ENCODE data around the gene WDR7.
A peak's percentile ranks its signal among the peaks of the same experiment; 100 is the strongest.

WDR7 gene

DNA sequence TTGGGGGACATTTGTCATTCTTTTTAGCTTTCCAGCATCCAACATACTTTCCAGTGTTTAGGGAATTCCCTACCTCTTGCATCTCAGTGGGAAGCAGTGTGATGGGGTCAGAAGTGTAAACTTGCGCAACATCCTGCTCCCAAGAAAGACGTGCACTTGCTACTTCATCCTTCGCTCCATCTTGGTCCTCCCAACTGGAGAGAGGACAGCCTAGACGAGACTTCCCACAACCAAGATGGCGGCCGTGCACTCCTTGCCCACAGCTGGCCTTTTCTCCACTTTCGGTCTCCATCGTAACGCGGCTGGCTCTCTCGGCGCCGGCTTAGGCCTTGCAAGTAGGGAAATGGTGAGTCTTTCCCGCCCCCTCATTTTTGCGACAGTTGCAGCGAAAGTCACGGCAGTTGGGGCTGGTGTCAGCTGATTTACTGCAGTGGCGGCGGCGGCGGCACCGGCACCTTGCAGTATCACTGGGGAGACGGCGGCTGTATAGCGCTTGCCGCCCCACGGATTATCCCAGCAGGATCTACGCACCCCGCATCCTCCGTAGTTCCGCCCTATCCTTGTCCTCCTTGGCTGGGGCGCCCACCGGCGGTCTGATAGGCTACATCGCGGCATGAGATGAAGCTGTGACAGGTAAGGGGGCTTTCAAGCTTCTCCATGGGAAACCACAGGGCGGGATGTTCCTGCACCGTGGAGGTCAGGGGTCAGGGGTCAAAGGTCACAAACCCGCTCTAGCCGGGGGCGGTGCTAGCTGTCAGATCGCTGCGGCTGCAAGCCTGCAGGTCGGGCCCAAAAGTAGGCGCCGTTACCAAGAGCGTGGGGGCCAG lies at the start of gene WDR7:
TSS of gene WDR7 (plus strand) at position 416 of the 827 bp plus-strand sequence. CDS start 21,157 bp downstream, outside the sequence.
- peak; percentile 99 for DNase-seq (ENCODE audit: low read depth)

DNA sequence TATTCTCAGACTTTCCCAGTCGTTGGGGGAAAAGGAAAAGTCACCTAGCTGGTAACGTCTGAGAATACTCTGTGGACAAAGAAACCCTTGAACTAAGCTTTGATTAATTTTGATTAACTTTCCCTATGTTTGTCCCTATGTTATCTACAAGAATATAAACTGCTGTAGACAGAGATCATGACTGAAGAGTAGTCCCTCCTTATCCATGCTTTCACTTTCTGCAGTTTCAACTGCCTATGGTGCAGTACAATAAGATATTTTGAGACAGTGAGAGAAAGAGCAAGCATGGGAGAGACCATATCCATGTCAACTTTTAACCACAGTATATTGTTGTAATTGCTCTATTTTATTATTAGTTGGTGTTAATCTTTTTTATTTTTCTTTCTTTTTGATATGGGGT lies 44.5 kb upstream of the WDR7 start:
- DNase-seq (ENCODE audit: low read depth): no peak

DNA sequence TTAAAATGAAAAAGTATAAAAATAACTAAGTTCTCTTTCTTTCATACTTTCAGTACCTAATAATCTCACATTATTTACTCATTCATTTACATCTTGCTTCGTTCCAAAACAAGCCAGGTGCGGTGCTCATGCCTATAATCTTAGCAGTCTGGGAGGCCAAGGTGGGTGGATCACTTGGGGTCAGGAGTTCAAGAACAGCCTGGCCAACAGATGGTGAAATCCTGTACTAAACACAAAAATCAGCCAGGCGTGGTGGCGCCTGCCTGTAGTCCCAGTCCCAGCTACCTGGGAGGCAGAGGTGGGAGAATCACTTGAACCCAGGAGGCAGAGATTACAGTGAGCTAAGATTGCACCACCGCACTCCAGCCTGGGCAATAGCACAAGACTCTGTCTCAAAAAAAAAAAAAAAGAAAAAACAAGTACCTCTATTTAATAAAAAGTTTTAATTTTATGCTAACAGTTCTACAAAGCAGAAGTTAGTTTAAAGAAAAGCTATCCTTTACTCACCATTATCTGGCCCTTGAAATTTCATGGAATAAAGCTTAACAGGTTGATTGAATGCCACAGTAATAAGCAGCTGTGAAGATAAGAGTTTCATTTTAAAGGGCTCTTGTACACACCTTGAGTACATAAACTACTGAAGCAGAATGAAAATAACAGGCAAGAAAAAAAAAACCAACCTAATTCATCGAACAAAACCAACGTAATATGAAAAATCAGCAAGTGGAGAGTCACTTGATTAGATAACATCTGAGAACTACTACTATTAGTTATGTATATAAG lies 35.2 kb upstream of the WDR7 start:
- DNase-seq (ENCODE audit: low read depth): no peak

DNA sequence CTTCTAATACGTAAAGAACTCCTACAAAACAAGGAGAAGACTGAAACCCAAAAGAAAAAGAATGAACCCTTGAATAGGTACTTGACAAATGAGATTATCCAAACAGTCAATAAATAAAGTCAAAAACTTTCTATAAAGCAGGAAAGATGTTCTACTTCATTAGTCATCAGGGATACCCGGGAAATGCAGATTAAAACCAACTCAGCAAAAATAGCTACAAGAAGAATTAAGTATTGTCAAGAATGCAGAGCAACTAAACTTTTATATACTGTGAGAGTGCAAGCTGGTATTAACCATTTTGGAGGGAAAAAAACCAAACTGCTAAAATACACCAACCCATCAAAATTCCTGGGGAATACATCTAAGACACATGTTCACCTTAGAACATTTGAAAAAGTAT lies 23.2 kb upstream of the WDR7 start:
- DNase-seq (ENCODE audit: low read depth): no peak

DNA sequence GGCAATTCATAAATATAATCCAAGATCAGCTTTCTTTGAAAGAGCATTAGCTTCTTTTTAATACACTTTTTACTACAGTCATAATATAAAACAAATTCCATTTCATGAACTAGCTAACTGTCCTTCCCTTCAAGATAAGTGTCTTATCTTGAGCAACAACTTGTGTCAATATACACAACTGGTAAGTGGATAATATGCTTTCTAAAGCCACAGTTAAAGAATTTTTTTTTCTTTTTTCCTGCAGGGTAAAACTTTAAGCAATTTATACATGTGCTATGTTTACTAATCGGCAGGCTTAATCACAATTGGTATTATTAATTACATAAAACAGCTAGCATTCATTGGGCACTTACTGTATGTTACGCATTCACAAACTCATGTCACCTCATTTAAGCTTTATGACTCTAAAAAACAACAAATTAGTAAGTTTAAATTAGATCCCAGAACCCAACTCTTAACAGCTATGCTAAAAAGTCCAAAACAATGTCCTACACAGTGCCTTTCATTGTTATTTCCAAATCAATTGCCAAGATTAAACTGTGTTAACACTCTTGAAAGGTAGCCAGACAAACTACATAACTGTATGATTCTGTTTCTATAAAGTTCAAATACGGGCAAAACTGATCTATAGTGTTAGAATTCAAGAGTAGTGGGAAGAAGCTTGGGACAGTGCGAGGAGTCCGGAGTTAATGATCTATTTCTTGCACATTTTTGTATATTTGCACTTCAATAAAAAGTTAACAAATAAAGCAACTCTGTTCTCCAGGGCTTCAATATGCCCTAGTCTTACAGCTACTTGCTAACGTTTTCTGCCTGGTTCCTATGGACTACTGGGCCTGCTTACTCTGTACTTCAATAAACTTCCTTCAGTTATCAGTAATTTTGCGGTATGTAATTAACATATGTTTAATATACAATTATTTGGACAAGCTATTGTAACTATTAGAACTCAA lies 18.8 kb upstream of the WDR7 start:
- no peak for DNase-seq (ENCODE audit: low read depth)

DNA sequence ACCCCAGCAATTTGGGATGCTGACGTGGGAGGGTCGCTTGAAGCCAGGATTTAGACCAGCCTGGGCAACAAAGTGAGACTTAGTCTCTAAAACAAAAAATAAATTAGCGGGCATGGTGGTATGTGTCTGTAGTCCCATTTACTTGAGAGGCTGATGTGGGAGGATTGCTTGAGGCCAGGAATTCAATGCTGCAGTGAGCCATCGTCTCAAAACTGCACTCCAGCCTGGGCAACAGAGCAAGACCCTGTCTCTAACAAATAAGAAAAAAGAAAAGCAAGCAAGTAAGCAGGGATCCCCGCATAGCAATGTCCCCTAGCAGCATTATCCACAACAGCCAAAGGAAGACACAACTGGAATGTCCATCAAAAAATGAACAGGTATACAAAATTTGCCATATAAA lies 16.2 kb upstream of the WDR7 start:
- DNase-seq (ENCODE audit: low read depth): no peak

DNA sequence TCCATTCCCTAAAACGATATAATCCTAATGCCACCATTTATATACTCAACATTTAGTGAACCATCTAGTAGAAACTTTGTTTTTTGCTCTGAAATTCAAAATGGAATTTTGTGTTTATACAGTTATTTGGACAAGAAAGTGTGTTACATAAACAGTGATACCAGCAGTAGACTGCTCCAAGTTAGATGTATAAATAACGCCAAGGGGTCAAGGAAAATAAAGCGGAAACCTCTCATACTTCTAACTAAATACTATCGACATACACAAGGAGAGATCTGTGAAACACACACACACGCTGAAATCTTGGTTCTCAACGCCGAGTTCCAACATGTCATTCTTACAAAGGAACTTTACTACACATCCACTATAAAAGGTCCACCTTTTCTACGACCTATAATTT lies 14.0 kb upstream of the WDR7 start:
- no peak for DNase-seq (ENCODE audit: low read depth)

DNA sequence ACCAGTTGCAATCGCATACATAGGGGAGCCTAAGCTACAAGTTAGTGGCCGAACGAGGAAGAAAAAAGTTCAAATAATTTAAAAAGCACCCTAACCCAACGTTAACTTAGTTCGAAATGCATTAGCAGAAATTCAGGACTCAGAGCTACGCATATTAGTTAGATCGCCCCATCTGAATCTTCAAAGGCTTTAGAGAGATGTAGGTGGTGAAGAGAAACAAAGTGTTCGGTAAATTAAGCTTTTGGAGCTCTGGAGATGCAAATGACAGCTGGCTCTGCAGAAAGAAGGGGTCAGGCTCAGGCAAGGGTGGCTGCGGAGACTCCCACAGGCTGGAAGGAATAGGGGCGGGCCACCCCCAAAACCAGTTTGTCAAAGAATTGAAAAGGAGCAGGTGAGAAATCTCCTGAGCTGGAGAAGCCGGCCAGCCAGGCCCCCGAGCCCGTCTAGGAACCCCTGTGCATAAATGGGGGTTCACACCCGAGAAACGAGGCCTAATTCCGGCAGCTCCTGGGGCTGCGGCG lies 13.4 kb upstream of the WDR7 start:
- DNase-seq (ENCODE audit: low read depth): no peak

DNA sequence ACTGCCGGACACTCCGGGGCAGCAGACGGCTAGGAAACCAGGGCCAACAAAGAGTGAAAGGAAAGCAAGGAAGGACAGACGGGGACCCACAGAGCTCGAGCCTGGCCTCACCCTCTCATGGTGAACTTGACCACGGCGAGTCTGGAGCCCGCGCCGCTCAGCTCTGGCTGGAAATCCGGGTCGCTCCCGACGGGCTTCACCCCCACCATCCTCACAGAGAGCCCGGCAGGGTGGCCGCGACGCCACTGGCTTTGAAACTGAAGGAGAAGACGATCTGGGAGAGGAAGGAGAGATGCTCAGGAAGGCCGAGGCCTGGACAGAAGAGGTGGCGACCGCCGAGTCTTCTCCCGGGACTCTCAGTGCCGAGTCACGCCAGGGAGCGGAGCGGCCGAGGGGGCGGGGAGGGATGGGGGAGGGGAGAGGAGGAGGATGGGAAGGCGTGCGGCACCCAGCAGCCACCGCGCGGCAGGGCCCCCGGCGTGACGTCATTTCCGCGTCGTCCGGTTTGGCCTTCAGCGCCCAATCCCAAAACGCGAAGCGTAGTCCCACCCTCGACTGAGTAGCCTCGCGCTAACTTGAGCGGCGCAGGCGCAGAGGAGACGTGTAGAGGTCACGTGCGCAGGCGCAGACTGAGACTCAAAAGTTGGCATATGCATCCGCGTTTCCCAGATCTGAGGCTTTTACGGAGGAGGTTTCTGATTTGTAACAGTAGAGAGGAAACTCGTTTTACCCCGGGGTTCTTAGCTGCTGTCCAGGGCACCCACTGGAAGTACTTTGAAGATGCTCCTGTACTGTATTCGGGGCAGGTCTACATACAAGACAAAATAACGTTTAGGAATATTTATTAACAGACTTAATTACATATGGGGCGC lies 12.7 kb upstream of the WDR7 start, which contains the start of gene TXNL1:
TSS of gene TXNL1 (minus strand) at position 361 of the 872 bp plus-strand sequence. CDS start at position 209, 152 bp downstream.
- peak; percentile 97 for DNase-seq (ENCODE audit: low read depth)

DNA sequence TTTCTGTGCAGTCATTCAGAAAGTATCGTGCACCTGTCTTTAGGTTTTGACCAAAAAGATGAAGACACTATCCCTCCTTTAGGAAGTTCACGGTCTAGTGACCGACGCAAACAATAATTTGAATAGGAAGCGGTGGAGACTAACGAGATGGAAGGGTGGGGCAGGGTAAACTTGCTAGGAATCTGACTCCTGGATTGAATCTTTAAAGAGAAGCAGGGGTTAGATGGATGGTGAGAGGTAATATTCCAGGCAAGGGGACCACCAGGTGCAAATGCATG lies 12.1 kb upstream of the WDR7 start:
- DNase-seq (ENCODE audit: low read depth): no peak

DNA sequence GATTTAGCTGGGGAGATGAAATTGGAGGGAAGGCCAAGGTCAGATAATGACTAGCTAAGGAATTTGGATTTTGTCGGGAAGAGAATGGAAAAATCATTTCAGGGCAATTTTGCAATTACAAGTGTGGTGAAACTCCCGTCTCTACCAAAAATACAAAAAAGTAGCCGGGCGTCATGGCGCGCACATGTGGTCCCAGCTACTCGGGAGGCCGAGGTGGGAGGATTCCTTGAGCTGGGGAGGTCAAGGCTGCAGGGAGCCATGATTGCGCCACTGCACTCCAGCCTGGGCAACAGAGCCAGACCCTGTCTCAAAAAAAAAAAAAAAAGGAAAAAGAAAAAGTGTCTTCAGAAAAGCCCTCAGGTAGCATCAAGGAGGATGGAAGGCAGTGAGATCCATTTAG lies 11.6 kb upstream of the WDR7 start:
- DNase-seq (ENCODE audit: low read depth): no peak

DNA sequence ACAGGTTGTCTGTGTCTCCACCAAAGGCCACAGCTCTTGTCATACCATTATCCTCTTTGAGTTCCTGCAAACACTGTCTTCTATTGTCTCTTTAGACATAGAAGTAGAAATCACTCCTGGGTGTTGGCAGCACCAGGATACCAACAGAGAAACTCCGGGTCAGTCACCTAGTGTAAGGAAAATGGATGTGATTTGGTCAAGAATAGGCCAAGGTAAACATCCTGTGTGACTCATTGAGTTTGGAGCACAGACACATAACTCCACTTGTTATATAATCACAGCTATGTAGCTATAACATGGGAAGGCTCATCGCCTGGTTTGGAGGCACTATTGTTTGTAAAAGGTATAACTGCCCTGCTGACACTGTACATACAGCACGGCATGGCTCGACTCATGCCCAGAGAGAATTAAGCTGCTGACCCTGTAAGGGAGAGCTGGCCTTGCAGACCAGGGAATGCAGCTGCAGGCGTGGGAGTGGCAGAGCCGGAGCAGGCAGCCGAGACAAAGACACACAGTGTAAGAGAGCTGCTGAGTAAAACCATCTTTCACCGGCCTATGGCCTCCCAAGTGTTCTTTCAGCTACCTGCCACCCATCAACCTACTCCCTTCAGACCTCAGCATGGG lies 9.3 kb upstream of the WDR7 start:
- peak; percentile 16 for DNase-seq (ENCODE audit: low read depth)

DNA sequence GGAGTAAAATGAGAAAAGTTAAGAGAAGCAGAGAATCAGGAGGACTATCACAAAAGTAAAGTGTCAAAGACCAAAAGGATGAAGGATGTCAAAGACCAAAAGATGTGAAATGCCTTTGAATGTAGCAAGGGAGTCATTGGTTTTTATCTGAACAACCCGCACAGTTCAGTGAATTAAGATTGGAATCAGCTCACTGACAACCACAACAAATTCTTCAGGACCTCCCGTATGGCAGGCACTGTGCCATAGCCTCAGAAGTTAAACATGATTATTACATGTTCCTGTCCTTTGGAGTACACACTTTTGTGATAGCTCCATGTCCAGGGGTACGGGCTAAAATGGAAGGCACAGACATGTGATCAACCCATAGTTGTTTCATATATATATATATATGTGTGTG lies 7.8 kb upstream of the WDR7 start:
- no peak for DNase-seq (ENCODE audit: low read depth)

DNA sequence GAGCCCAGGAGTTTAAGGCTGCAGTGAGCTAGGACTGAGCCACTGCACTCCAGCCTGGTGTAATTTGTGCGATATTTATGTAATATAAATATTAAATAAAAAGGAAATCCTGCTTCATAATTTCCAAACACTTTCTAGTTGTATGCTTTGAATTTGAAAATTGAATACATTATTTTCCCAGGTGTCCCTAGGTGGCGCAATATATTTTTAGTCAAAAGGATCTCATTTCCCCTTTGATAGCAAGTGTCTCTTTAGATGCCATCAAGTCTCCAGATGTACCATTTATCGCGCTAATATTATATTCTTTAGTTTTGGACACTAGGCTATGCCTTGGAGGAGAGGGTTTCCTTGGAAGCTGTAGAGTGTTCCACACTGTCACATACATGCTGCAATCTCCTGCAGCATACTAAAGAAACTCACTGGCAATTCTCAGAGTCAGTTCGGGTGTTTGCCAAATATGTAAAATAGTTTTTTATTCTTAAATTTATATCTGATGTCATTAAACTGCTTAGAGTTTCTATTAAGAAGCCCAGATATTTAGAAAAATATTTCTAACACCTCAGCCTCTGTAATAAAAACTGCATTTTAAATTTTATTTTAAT lies 5.6 kb upstream of the WDR7 start:
- DNase-seq (ENCODE audit: low read depth): no peak

DNA sequence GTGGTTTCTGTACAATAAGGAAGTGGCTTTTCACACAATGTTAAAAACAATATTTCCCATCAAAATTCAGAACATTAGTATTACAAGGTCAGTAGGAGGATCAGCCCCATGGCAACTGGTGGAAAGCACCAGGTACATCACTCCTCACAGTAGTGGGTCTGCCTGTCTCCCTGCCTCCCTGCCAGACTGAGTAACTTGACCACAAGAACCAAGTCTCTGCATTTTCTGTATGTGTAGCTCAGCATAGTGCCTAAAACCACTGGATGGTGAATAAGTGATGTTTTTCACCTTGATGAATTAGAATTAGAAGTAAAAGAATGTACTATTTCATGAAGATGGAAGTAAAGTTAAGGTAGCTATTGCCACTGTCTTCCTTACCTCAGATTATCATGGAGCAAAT lies 4.1 kb upstream of the WDR7 start:
- no peak for DNase-seq (ENCODE audit: low read depth)

DNA sequence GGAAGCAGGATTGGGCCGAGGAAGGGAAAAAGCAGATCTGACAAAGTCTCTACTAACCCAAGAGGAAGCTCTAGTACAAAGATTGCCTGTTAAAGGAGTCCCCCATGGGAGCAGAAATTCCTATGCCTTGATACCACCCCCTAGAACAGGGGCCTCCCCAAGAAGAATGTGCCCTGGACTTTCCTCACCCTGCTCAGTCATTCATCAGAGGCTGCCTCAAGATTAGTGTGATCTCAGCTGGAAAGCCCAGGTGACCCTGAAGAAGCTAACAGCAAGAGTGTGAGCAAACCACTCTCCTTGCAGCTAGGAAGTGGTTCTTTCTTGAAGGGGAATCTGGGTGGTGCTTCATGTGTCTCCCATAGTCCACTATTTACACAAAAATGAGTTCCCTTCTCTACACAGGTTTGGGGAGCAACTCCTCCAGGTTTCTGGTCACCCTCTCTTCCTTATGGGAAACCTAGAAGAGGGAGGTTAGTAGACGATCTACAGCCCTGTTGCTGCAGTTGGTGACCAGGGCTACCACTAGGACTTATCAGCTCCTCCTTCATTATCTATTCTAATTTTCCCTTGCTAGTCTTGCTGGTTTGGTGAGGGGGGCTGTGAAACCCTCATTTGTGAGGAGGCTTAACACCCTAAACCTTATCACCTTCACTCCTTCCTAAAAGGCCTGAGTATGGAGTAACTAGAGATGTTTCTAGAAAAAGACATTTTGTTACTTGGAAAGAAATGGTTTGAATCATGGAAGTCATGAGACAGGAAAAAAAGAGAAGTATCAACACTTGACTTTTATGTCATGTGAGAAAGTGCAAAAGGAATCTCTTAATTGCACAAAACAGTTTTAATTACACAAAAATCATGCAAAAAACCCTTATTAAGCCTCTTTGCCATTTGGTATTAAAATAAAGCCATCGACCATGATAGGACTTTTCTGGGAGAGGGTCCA lies 2.9 kb upstream of the WDR7 start:
- no peak for DNase-seq (ENCODE audit: low read depth)

DNA sequence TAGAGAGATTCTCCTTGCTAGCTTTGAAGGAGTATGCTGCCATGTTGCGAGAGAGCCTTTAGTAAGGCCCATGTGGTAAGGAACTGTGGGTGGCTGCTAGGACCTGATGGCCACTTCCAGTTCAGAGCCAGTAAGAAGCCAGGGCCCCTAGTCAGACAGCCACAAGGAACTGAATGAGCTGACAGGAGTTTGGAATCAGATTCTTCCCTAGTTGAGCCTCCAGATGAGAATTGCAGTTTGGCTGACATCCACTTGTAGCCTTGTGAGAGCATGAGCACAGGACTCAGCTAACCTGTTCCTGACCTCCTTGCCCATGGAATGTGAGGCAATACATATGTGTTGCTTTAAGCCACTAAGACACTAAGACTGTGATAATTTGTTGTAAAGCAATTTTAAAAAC lies 1.2 kb upstream of the WDR7 start:
- DNase-seq (ENCODE audit: low read depth): no peak

DNA sequence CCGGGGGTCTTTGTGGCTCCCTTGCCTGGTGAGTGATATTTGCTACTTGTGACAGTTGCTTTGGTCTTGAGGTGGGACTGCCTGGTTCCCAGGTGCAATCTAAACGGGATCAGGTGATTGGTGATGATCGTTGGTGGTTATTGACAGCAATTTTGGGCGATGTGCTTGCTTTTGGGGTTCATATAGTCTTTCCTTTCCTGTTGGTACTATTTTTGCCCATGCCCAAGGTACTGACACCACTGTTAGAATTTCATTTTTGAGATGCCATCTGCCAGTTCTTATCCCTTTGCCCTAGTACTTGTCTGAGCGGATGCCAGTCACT lies 573 bp downstream of the WDR7 start:
- DNase-seq (ENCODE audit: low read depth): no peak

DNA sequence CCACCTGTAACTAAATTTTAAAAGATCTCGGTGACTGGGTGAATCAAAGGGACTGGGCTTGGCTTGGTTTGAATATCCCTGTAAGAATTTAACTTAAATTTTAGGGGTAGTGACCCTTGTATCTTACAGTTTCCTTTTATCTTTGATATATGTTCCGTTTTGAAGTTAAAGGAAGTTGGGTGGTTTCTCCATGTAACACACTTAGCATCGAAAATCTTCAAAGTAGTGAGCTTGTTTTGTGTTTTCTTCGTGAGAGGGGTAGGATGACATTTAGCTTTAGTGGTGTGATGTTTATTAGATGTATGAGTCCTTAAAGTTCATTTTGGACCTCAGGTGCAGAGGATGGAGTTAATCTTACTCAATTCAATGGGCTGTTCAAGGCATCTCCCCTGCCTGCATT lies 1.6 kb downstream of the WDR7 start:
- DNase-seq (ENCODE audit: low read depth): no peak
